IPS-18a (cell line): ENCODE measurements around the gene NRK.
"Not testable (repeated sequence)": the region's sequence is repeated elsewhere in the genome, so short reads cannot be mapped to it uniquely, and the experiment has no call there.

Experiments
- H3K27ac ChIP-seq: one replicate; pipeline ENCODE4 v1.5.1; 2013; ENCODE audit warnings: low read length
- H3K27me3 ChIP-seq: one replicate; pipeline ENCODE4 v1.6.1; 2013; ENCODE audit warnings: mild to moderate bottlenecking, low read length; ENCODE audit not compliant: control insufficient read depth, insufficient read depth
- H3K36me3 ChIP-seq: one replicate; pipeline ENCODE4 v1.6.1; 2013; ENCODE audit warnings: low read depth, low read length; ENCODE audit not compliant: control insufficient read depth
- H3K4me1 ChIP-seq: one replicate; pipeline ENCODE4 v1.6.1; 2013; ENCODE audit warnings: low read depth, low read length; ENCODE audit not compliant: control insufficient read depth
- H3K4me3 ChIP-seq: one replicate; pipeline ENCODE4 v1.5.1; 2013; ENCODE audit warnings: low read length
- H3K9ac ChIP-seq: one replicate; pipeline ENCODE4 v1.6.1; 2013; ENCODE audit warnings: mild to moderate bottlenecking, low read length, moderate library complexity
- H3K9me3 ChIP-seq: one replicate; pipeline ENCODE4 v1.6.1; 2013; ENCODE audit warnings: low read depth, low read length; ENCODE audit not compliant: control insufficient read depth

Gene NRK

GRCh38 chrX:105822138-105823091 lies at the start of gene NRK:
Gene NRK, plus strand, starts transcription at chrX:105822539. Its CDS starts 307 bp downstream, at chrX:105822846.
- Histone ChIP-seq H3K27ac (no peak within 1 kb of the TSS), H3K9ac (no peak within 1 kb of the TSS), H3K36me3 (no peaks in the 10 kb centered on the region), H3K9me3 (no peaks in the 10 kb centered on the region), H3K4me3 (peak within 1 kb of the TSS; percentile 67), H3K27me3 (peaks cover 54% of the 10 kb centered on the region), H3K4me1 (peaks cover 10% of the 10 kb centered on the region)

DNA sequence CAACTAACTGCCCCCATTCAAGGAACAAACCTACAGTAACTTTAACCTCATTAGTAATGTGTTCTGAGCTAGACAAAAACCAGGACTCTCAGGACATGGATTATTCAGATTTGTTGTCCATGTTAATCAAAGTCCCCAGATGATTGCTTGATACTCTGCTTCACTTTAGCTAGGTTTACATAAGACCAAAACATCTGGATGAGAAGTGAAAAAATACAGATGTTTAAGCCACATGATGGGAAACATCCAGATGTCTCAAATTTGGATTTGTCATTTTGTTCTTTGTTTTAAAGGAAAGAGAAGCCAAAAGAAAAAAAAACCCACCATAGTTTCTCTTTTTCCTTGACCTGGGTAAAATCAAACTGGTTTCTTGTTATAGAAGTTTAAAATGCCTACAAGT lies 48.5 kb upstream of the NRK start:
- Histone ChIP-seq H3K36me3 (no peaks in the 10 kb centered on the region), H3K27me3 (no peaks in the 10 kb centered on the region)

GRCh38 chrX:105775679-105776078 lies 46.7 kb upstream of the NRK start:
- Histone ChIP-seq H3K4me1 (no peaks in the 10 kb centered on the region), H3K36me3 (no peaks in the 10 kb centered on the region), H3K27me3 (no peaks in the 10 kb centered on the region), H3K9me3 (no peaks in the 10 kb centered on the region), H3K9ac (no peak overlapping the region), H3K27ac (no peak overlapping the region), H3K4me3 (no peak overlapping the region)

More for the DNA sequence above, 48.5 kb upstream of the NRK start:
- H3K4me1 ChIP-seq: no peaks in the 10 kb centered on the region
- no peak overlapping the region for H3K27ac ChIP-seq
- no peaks in the 10 kb centered on the region for H3K9me3 ChIP-seq
- no peak overlapping the region for H3K4me3 ChIP-seq
- no peak overlapping the region for H3K9ac ChIP-seq

DNA sequence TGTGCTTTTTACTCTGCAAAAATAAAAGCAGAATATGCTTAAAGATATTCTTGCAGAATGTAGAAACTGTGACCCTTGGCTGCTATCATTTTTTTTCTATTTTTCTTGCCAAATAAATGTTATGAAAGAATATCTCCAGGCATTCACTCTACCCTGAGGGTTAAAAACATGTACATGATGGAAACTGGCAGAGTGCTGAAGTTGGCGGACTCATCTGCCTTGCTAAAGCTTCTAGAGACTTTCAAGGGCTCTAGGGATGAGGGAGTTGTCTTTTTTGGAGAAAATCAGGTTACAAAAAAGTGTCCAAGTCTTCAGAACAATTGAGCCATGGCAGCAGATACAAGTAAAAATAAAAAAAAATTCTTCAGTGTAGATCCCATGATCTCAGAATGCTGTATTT lies 40.5 kb upstream of the NRK start:
- Histone ChIP-seq H3K9ac (no peak overlapping the region), H3K36me3 (no peaks in the 10 kb centered on the region), H3K9me3 (no peaks in the 10 kb centered on the region), H3K27me3 (no peaks in the 10 kb centered on the region), H3K4me1 (no peaks in the 10 kb centered on the region), H3K27ac (no peak overlapping the region), H3K4me3 (no peak overlapping the region)

DNA sequence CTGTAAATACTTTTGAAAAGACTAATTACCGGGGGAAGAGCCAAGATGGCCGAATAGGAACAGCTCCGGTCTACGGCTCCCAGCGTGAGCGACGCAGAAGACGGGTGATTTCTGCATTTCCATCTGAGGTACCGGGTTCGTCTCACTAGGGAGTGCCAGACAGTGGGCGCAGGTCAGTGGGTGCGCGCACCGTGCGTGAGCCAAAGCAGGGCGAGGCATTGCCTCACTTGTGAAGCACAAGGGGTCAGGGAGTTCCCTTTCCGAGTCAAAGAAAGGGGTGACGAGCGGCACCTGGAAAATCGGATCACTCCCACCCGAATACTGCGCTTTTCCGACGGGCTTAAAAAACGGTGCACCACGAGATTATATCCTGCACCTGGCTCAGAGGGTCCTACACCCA lies 25.5 kb upstream of the NRK start:
- not testable (repeated sequence) for H3K4me1 ChIP-seq, H3K9me3 ChIP-seq, H3K27me3 ChIP-seq, H3K27ac ChIP-seq, H3K36me3 ChIP-seq
- Histone ChIP-seq H3K9ac (peak overlapping the region; percentile 17), H3K4me3 (peak overlapping the region; percentile 37)

- Histone ChIP-seq H3K9ac (no peak overlapping the region), H3K36me3 (no peaks in the 10 kb centered on the region), H3K4me1 (no peaks in the 10 kb centered on the region), H3K9me3 (no peaks in the 10 kb centered on the region), H3K27me3 (no peaks in the 10 kb centered on the region), H3K4me3 (no peak overlapping the region), H3K27ac (no peak overlapping the region)
Measured at GRCh38 chrX:105803891-105804290, 18.4 kb upstream of the NRK start.

GRCh38 chrX:105805655-105806054 lies 16.7 kb upstream of the NRK start:
- H3K27me3 ChIP-seq, H3K4me1 ChIP-seq, H3K27ac ChIP-seq, H3K9me3 ChIP-seq, H3K36me3 ChIP-seq, H3K9ac ChIP-seq, H3K4me3 ChIP-seq: not testable (repeated sequence)

GRCh38 chrX:105816517-105816916 lies 5.8 kb upstream of the NRK start:
- H3K9me3 ChIP-seq: no peaks in the 10 kb centered on the region
- no peak overlapping the region for H3K4me3 ChIP-seq
- H3K36me3 ChIP-seq: no peaks in the 10 kb centered on the region
- H3K27ac ChIP-seq: no peak overlapping the region
- H3K4me1 ChIP-seq: peaks cover 10% of the 10 kb centered on the region
- H3K27me3 ChIP-seq: peaks cover 19% of the 10 kb centered on the region
- no peak overlapping the region for H3K9ac ChIP-seq

DNA sequence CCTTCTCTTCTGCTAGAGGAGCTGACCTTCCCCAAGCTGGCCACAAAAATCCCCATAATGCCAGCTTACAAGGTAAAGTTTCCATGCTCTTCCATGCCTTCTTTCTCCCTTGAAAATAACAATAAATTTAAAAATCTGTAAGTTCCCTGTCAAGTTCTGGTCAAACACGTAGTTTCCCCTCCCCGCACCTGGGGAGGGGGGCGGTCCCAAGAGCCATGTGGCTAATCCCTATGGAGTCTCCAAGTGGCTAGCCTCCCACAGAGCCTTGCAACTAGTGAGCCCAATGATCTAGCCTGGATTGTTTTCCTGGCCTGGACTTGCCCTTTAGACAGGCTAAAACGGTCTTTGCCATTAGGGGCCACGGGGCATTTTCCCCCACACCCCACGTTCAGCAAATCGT lies 2.1 kb upstream of the NRK start:
- Histone ChIP-seq H3K27me3 (peaks cover 54% of the 10 kb centered on the region), H3K27ac (no peak overlapping the region), H3K9me3 (no peaks in the 10 kb centered on the region), H3K4me1 (peaks cover 10% of the 10 kb centered on the region), H3K4me3 (peak overlapping the region; percentile 67), H3K36me3 (no peaks in the 10 kb centered on the region), H3K9ac (no peak overlapping the region)

DNA sequence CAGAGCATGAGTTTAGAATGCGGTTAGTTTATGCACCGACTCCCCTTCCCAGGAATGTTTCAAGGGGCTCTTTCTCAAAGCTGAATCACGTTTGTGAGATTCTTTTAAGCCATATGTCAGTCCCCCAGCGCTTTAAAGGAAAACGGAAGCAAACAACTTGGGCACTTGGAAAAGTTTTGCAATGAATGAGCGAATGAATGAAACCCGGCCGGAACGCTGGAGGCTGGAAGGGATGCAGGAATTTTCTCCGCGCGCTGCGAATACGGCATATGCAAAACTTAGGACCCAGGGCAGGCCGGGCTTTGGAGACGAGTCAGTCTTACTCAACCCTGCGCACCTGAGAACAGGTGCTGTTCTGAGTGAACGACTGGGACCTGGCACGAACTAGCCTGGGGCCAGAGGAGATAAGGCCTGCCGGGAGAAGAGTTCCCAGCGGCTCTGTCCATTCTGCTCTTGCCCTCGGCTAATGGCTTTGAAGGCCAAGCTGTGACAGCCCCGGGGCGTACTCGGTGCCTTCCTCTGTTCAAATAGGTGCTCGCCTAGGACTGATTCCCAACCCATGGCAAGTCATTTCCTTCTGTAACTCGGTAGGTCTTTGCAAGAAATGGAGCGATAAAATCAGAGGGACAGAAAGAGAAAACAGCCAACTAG lies 743 bp upstream of the NRK start:
- peaks cover 10% of the 10 kb centered on the region for H3K4me1 ChIP-seq

GRCh38 chrX:105823092-105823455 lies 735 bp downstream of the NRK start:
- no peaks in the 10 kb centered on the region for H3K36me3 ChIP-seq
- no peak overlapping the region for H3K27ac ChIP-seq
- peaks cover 10% of the 10 kb centered on the region for H3K4me1 ChIP-seq
- peaks cover 54% of the 10 kb centered on the region for H3K27me3 ChIP-seq
- no peak overlapping the region for H3K9ac ChIP-seq
- peak overlapping the region; percentile 67 for H3K4me3 ChIP-seq
- H3K9me3 ChIP-seq: no peaks in the 10 kb centered on the region

More for the DNA sequence above, 743 bp upstream of the NRK start:
- Histone ChIP-seq H3K27me3 (peaks cover 54% of the 10 kb centered on the region), H3K9ac (peak overlapping the region; percentile 14), H3K27ac (no peak overlapping the region), H3K36me3 (no peaks in the 10 kb centered on the region), H3K9me3 (no peaks in the 10 kb centered on the region), H3K4me3 (peak overlapping the region; percentile 67)
